Right lobe of liver (tissue), 6 donors: ENCODE data around the gene BMP2K. TPM values are rescaled to one million over a fixed set of nuclear protein-coding genes. Genes with fewer than 3 reads are reported as not detected.
A peak's percentile ranks its signal among the peaks of the same experiment; 100 is the strongest.

Experiments used
- ATAC-seq, 4 donors: fragments of 200-7000 bp; cut with Tn5 transposase; one replicate each; pipeline ENCODE4 v1.9.1; 2020; ENCODE audit warnings: mild to moderate bottlenecking in 4 of 4, moderate library complexity in 4 of 4
- DNase-seq, 3 donors: peaks; one replicate each; pipeline ENCODE4 v3.0.0-alpha.2; 2020
- H3K27ac ChIP-seq, 3 donors: fragments of 200-600 bp; one replicate each; pipeline ENCODE4 v1.8.0; 2022
- H3K27me3 ChIP-seq, 2 donors: fragments of 200-600 bp; one replicate each; pipeline ENCODE4 v1.8.0; 2022
- H3K36me3 ChIP-seq, 4 donors: fragments of 200-600 bp; sonication (generic) in 1 of 4; one replicate each; pipeline versions ENCODE4 v1.5.1 to v1.8.0; 2017 to 2022; ENCODE audit warnings: control low read depth in 1 of 4
- H3K4me1 ChIP-seq, 4 donors: fragments of 200-600 bp; sonication (generic) in 1 of 4; one replicate each; pipeline versions ENCODE4 v1.5.1 to v1.8.0; 2017 to 2022; ENCODE audit warnings: control low read depth in 1 of 4
- H3K4me3 ChIP-seq, 3 donors: fragments of 200-600 bp; one replicate each; pipeline ENCODE4 v1.8.0; 2022
- H3K9me3 ChIP-seq, 4 donors: fragments of 200-600 bp; sonication (generic) in 1 of 4; one replicate each; pipeline versions ENCODE4 v1.5.1 to v1.8.0; 2017 to 2022; ENCODE audit warnings: control low read depth in 1 of 4
- POLR2A ChIP-seq: fragments of 450-650 bp; IDR thresholded peaks from one replicate; pipeline ENCODE4 v1.6.1; 2017; ENCODE audit warnings: antibody characterized with exemption, mild to moderate bottlenecking
- WGBS: methylation state at CpG from one replicate; pipeline ENCODE4 v1.1.6; 2018; ENCODE audit warnings: low coverage, low lambda C conversion rate; ENCODE audit not compliant: insufficient coverage; ENCODE audit errors: missing lambda C conversion rate; 5-methylcytosine and 5-hydroxymethylcytosine counted together
- intact Hi-C, 2 donors: fragments of 100-400 bp; cut with DNase I; formaldehyde crosslinking; loops; one replicate each; pipeline versions ENCODE4 v1.11.2 to v1.14.1; 2022
- total RNA-seq, 6 experiments: library from RNA; depleted of rRNA in 2 of 6; stranded (reverse); fragments of >200 nt in 2 of 6; fragmentation: NEBNext Ultra II Directional in 3 of 6; extraction: Animal tissue kit (Norgen Biotek cat#: 25700) in 3 of 6; gene quantifications; one replicate each; pipeline versions ENCODE4 v1.1.0 to v1.2.4, GENCODE V29; 2016 to 2023
- TF ChIP-seq, protein P1 (sequence below), 4 donors: fragments of 200-600 bp in 3 of 4; fragments of 450-650 bp in 1 of 4; IDR thresholded peaks; one replicate each; pipeline versions ENCODE4 v1.5.1 to v1.8.0; 2016 to 2022; ENCODE audit warnings: antibody characterized with exemption in 4 of 4, mild to moderate bottlenecking in 2 of 4
- donor health status: DM: no; HTN: yes; CAD: no.
- donor health status: DM: no; HTN: no; CAD: no.
- donor health status: DM: no; HTN: no; CAD: no.
- donor health status: DM: no; HTN: yes; CAD: no.
- donor health status: DM: no; HTN: yes; CAD: no.

The BMP2K gene
- total RNA-seq, 6 experiments from 2014 or later, result 13.1 to 23.3 (median 18.2) TPM

DNA sequence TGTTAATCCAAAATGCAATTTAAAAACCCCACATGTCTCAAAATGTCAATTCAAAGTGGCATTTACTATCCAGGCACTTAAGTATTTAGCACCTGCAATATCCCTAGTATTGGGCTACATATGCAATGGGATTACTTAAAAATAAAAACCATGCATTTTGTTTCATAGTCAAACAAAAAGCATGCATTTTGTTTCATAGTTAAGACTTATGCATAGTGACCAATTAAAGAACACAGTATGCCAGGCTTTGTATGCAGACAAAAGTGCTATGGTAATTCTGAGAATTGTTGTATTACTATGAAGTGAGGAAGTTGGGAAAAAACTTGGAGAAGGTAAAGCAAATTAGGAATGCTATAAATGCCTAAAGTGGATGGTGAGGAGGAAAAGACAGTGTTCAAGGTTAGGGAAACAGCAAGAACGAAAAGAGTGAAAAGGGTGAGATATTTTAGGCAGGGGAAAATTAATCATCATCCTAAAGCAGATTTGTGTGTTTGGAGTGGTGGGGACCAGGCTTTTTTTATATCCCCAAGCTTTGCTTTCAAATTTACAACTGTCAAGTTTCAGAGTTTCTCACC, 10.6 kb upstream of the BMP2K start:
- H3K27ac ChIP-seq, result no peak overlapping the region
- 50% methylated on average over 1 of the region's 1 CpG for WGBS
- TF ChIP-seq, protein P1, sequence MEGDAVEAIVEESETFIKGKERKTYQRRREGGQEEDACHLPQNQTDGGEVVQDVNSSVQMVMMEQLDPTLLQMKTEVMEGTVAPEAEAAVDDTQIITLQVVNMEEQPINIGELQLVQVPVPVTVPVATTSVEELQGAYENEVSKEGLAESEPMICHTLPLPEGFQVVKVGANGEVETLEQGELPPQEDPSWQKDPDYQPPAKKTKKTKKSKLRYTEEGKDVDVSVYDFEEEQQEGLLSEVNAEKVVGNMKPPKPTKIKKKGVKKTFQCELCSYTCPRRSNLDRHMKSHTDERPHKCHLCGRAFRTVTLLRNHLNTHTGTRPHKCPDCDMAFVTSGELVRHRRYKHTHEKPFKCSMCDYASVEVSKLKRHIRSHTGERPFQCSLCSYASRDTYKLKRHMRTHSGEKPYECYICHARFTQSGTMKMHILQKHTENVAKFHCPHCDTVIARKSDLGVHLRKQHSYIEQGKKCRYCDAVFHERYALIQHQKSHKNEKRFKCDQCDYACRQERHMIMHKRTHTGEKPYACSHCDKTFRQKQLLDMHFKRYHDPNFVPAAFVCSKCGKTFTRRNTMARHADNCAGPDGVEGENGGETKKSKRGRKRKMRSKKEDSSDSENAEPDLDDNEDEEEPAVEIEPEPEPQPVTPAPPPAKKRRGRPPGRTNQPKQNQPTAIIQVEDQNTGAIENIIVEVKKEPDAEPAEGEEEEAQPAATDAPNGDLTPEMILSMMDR (IDR thresholded peaks at IDR 0.05), result no peak
- no peak for TF ChIP-seq POLR2A

DNA sequence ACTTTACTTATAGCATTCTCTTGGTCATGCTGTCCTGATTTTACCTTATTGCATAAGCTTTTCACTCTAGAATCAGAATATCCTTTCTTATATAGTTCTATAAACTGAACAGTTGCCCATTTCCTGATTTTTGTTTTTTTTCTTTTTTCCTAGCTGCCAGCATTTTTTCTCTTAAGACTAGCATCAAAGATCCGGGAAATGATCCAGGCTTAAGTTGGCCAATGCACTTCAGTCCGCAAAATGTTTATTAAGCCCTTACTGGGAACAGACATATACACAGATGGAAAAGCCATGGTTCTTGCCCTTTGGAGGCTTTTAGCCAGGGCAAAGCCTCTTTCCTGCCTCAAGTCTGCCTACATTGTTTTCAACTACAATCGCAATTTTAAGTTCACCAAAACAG, 10.1 kb upstream of the BMP2K start:
- Histone ChIP-seq H3K27me3 (no peaks in the 10 kb centered on the region), H3K4me3 (no peak overlapping the region), H3K9me3 (no peaks in the 10 kb centered on the region), H3K36me3 (no peaks in the 10 kb centered on the region), H3K4me1 (no peaks in the 10 kb centered on the region), H3K27ac (no peak overlapping the region)
- intact Hi-C loops, result no loop called here
- WGBS, result 33% methylated on average over 3 of the region's 3 CpGs
- peak in 1 of 4 donors; percentile 25 for ATAC-seq
- no peak for TF ChIP-seq POLR2A
- TF ChIP-seq, protein P1 (IDR thresholded peaks at IDR 0.05), result no peak
- DNase-seq, result no peak

More for the DNA sequence above, 10.6 kb upstream of the BMP2K start:
- no peak for ATAC-seq
- H3K4me3 ChIP-seq, result no peak overlapping the region
- DNase-seq, result no peak
- intact Hi-C loops, result no loop called here
- no peaks in the 10 kb centered on the region for H3K9me3 ChIP-seq
- H3K27me3 ChIP-seq, result no peaks in the 10 kb centered on the region
- H3K36me3 ChIP-seq, result no peaks in the 10 kb centered on the region
- no peaks in the 10 kb centered on the region for H3K4me1 ChIP-seq

DNA sequence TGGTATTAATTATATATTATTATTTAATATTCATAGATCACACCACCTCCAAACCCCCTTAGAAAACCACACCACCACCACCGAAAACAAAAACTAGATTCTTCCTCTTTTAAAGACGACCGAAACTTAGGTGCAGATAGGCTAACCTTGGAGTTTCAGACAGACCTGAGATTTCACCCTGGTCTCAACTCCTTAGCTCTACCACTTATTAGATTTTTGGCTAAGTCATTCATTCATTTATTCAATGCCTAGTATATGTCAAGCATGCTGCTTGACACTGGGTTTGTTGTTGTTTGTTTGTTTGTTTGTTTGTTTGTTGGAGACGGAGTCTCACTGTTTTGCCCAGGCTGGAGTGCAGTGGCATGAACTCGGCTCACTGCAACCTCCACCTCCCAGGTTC, 9.5 kb upstream of the BMP2K start:
- ATAC-seq (no peak), DNase-seq (no peak)
- Histone ChIP-seq H3K4me1 (no peaks in the 10 kb centered on the region), H3K9me3 (no peaks in the 10 kb centered on the region), H3K27ac (no peak overlapping the region), H3K36me3 (no peaks in the 10 kb centered on the region), H3K4me3 (no peak overlapping the region), H3K27me3 (no peaks in the 10 kb centered on the region)
- 92% methylated on average over 5 of the region's 5 CpGs for WGBS
- intact Hi-C loops, result no loop called here
- no peak for TF ChIP-seq POLR2A
- TF ChIP-seq, protein P1 (IDR thresholded peaks at IDR 0.05), result no peak

DNA sequence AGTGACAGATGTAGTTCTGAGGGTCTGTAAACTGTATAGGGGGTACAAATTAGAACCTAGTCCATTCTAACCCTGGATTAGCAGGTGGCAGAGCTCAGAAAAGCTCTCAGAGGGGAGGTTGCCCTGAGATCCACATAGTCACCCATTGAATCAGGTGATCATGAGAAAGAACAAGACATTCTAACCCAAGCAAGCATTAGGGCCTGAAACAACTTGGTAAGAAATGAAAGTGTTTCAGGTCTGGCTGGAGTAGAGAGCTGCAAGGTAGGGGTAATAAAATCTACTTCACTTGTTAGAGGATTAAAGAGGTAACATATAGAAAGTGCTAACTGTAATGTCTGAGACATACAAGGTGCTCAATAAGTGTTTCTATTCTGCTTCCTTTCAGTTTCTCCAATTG, 8.8 kb upstream of the BMP2K start:
- H3K27me3 ChIP-seq, result no peaks in the 10 kb centered on the region
- H3K9me3 ChIP-seq, result no peaks in the 10 kb centered on the region
- no peak for ATAC-seq
- DNase-seq, result no peak
- no peak for TF ChIP-seq POLR2A
- TF ChIP-seq, protein P1 (IDR thresholded peaks at IDR 0.05), result no peak
- no peaks in the 10 kb centered on the region for H3K4me1 ChIP-seq
- intact Hi-C loops, result no loop called here
- no peak overlapping the region for H3K27ac ChIP-seq
- H3K36me3 ChIP-seq, result no peaks in the 10 kb centered on the region
- H3K4me3 ChIP-seq, result no peak overlapping the region
